B cell (primary cell): ENCODE results near the gene GULP1. TPM values are rescaled to one million over a fixed set of nuclear protein-coding genes. Genes with fewer than 3 reads are reported as not detected.

Experiments used
- ATAC-seq: fragments of 200-7000 bp; cut with Tn5 transposase; one replicate; pipeline ENCODE4 v1.10.0; 2021; ENCODE audit warnings: low read depth, mild to moderate bottlenecking, moderate number of reproducible peaks, moderate library complexity
- CTCF ChIA-PET: fragments of 350-600 bp; sonication (Branson Sonifier 250); formaldehyde crosslinking; loops from one replicate; lab custom pipeline; 2021; ENCODE audit warnings: antibody characterized with exemption, inconsistent platforms; lab: Charles Lee
- POLR2A ChIA-PET: fragments of 350-600 bp; sonication (Branson Sonifier 250); formaldehyde crosslinking; loops from one replicate; lab custom pipeline; 2021; ENCODE audit warnings: antibody characterized with exemption; lab: Charles Lee
- DNase-seq: peaks from one replicate; pipeline ENCODE4 v3.0.0; 2013
- H2AFZ ChIP-seq: 2 replicates; pipeline ENCODE4 v1.6.1; 2012; ENCODE audit warnings: mild to moderate bottlenecking, low read depth, low read length; ENCODE audit not compliant: insufficient read depth, poor library complexity, severe bottlenecking
- H3K27ac ChIP-seq, 2 donors: 1 replicate in 1 of 2; 2 replicates in 1 of 2; pipeline ENCODE4 v1.5.1; 2012 to 2013; ENCODE audit warnings: low read length in 2 of 2, mild to moderate bottlenecking in 2 of 2, moderate library complexity in 1 of 2
- H3K27me3 ChIP-seq, 4 experiments: fragments of 200-600 bp in 1 of 4; sonication (generic) in 1 of 4; replicated peaks in 1 of 4; 1 replicate in 2 of 4; 2 replicates in 2 of 4; pipeline versions ENCODE4 v1.6.1 to v1.7.0; 2013 to 2016; ENCODE audit warnings: low read length in 3 of 4, mild to moderate bottlenecking in 2 of 4, mixed read lengths in 1 of 4, moderate library complexity in 1 of 4; ENCODE audit not compliant: insufficient read depth in 4 of 4, control insufficient read depth in 3 of 4; ENCODE audit errors: control extremely low read depth in 1 of 4
- H3K36me3 ChIP-seq, 2 experiments: replicated peaks in 1 of 2; 1 replicate in 1 of 2; 2 replicates in 1 of 2; pipeline versions ENCODE4 v1.6.1 to v1.7.1; 2013; ENCODE audit warnings: low read length in 1 of 2; ENCODE audit not compliant: insufficient read depth in 2 of 2, control insufficient read depth in 1 of 2; ENCODE audit errors: control extremely low read depth in 1 of 2, extremely low read depth in 1 of 2
- H3K4me1 ChIP-seq, 2 donors: fragments of 200-600 bp in 1 of 2; sonication (generic) in 1 of 2; 1 replicate in 1 of 2; 2 replicates in 1 of 2; pipeline versions ENCODE4 v1.5.1 to v1.6.1; 2013 to 2017; ENCODE audit warnings: low read length in 2 of 2; ENCODE audit not compliant: control insufficient read depth in 2 of 2, insufficient read depth in 2 of 2
- H3K4me2 ChIP-seq: replicated peaks from 2 replicates; pipeline ENCODE3; 2012; ENCODE audit warnings: mild to moderate bottlenecking, low read depth, low read length; ENCODE audit not compliant: poor library complexity, severe bottlenecking
- H3K4me3 ChIP-seq, 5 experiments: fragments of 200-600 bp in 1 of 5; sonication (generic) in 1 of 5; 1 replicate in 3 of 5; 2 replicates in 2 of 5; pipeline versions ENCODE4 v1.5.1 to v1.7.0; 2011 to 2016; ENCODE audit warnings: low read length in 4 of 5, mild to moderate bottlenecking in 4 of 5, low read depth in 2 of 5, control low read depth in 1 of 5, moderate library complexity in 1 of 5; ENCODE audit not compliant: insufficient read depth in 1 of 5; ENCODE audit errors: control extremely low read depth in 1 of 5, extremely low read depth in 1 of 5
- H3K79me2 ChIP-seq: fragments of 200-600 bp; sonication (generic); one replicate; pipeline ENCODE4 v1.6.0; 2016; ENCODE audit warnings: low read length; ENCODE audit not compliant: control insufficient read depth, insufficient read depth
- H3K9ac ChIP-seq: fragments of 200-600 bp; sonication (generic); 2 replicates; pipeline ENCODE4 v1.6.1; 2017; ENCODE audit warnings: mild to moderate bottlenecking, low read length, moderate library complexity
- H3K9me3 ChIP-seq, 3 donors: one replicate each; pipeline versions ENCODE4 v1.6.1 to v1.7.1; 2013; ENCODE audit warnings: low read length in 2 of 3; ENCODE audit not compliant: control insufficient read depth in 2 of 3, insufficient read depth in 1 of 3; ENCODE audit errors: control extremely low read depth in 1 of 3
- H4K20me1 ChIP-seq: 2 replicates; pipeline ENCODE4 v1.6.0; 2012; ENCODE audit warnings: mild to moderate bottlenecking, low read length; ENCODE audit not compliant: insufficient read depth, control insufficient read depth, poor library complexity, severe bottlenecking
- H3K27ac Mint-ChIP-seq: one replicate; pipeline ENCODE4 v1.8.0; 2021; ENCODE audit warnings: mixed read lengths
- H3K27me3 Mint-ChIP-seq: one replicate; pipeline ENCODE4 v1.8.0; 2021; ENCODE audit warnings: mixed read lengths
- H3K4me1 Mint-ChIP-seq: one replicate; pipeline ENCODE4 v1.8.0; 2021; ENCODE audit warnings: mixed read lengths
- H3K4me3 Mint-ChIP-seq: one replicate; pipeline ENCODE4 v1.8.0; 2021; ENCODE audit warnings: mixed read lengths
- H3K9me3 Mint-ChIP-seq: one replicate; pipeline ENCODE4 v1.8.0; 2022; ENCODE audit warnings: mixed read lengths; ENCODE audit not compliant: insufficient read depth
- CTCF ChIP-seq: fragments of 200-600 bp; IDR thresholded peaks from one replicate; pipeline ENCODE4 v1.8.0; 2022; ENCODE audit warnings: antibody characterized with exemption, mild to moderate bottlenecking
- EZH2 ChIP-seq: IDR thresholded peaks from 2 replicates; pipeline ENCODE4 v1.6.1; 2012; ENCODE audit warnings: borderline replicate concordance, low read depth, mild to moderate bottlenecking, moderate library complexity, low read length; ENCODE audit not compliant: insufficient read depth, poor library complexity, severe bottlenecking
- WGBS: methylation state at CpG from one replicate; pipeline ENCODE4 v1.1.5; 2013; ENCODE audit warnings: missing lambda C conversion rate; ENCODE audit not compliant: insufficient coverage; 5-methylcytosine and 5-hydroxymethylcytosine counted together
- intact Hi-C: fragments of 100-400 bp; cut with micrococcal nuclease; formaldehyde crosslinking; loops from one replicate; pipeline ENCODE4 v1.10.0; 2022
- polyA plus RNA-seq: library from polyadenylated mRNA; depleted of rRNA; stranded (reverse); fragments of >200 nt; gene quantifications from 2 replicates; pipeline ENCODE4 v1.2.3, GENCODE V29; 2012
- total RNA-seq, 2 donors: library from RNA; stranded (reverse); fragments of 120-200 nt in 1 of 2; gene quantifications; 1 replicate in 1 of 2; 2 replicates in 1 of 2; pipeline versions ENCODE4 v1.2.3 to v1.2.4, GENCODE V29; 2013 to 2022

The GULP1 gene
- total and polyA plus RNA-seq, 2 donors (not counting 1 experiment from before 2014, with no cell fraction given) = not detected

GRCh38 chr2:188394931-188395472, 103.3 kb downstream of the GULP1 start:
- H3K4me3 Mint-ChIP-seq = no peak overlapping the region
- H3K9ac ChIP-seq = no peak overlapping the region
- no peaks in the 10 kb centered on the region for H3K36me3 ChIP-seq
- H3K79me2 ChIP-seq = no peaks in the 10 kb centered on the region
- H3K27me3 ChIP-seq = no peaks in the 10 kb centered on the region
- intact Hi-C loops = no loop called here
- H3K4me1 ChIP-seq = no peaks in the 10 kb centered on the region
- CTCF ChIA-PET = no interaction called here
- H2AFZ ChIP-seq = no peak overlapping the region
- DNase-seq = no peak
- H3K27ac Mint-ChIP-seq = no peak overlapping the region
- no peak for ATAC-seq
- no peak overlapping the region for H3K4me3 ChIP-seq
- H3K4me1 Mint-ChIP-seq = no peaks in the 10 kb centered on the region
- H3K27ac ChIP-seq = no peak overlapping the region
- TF ChIP-seq EZH2 = no peak
- no peaks in the 10 kb centered on the region for H4K20me1 ChIP-seq
- H3K9me3 ChIP-seq = peaks cover 0 to 9% (median 0%) of the 10 kb centered on the region in 3 donors
- POLR2A ChIA-PET = no interaction called here
- H3K27me3 Mint-ChIP-seq = no peaks in the 10 kb centered on the region
- H3K9me3 Mint-ChIP-seq = no peaks in the 10 kb centered on the region
- 96% methylated on average over 4 of the region's 4 CpGs for WGBS
- H3K4me2 ChIP-seq = no peak overlapping the region

GRCh38 chr2:188395903-188396689, 104.4 kb downstream of the GULP1 start:
- DNase-seq = no peak
- H3K4me3 Mint-ChIP-seq = no peak overlapping the region
- ATAC-seq = no peak
- Histone ChIP-seq H3K9me3 (peaks cover 0 to 9% (median 0%) of the 10 kb centered on the region in 3 donors), H3K9ac (no peak overlapping the region), H3K27me3 (no peaks in the 10 kb centered on the region), H4K20me1 (no peaks in the 10 kb centered on the region), H3K79me2 (no peaks in the 10 kb centered on the region), H3K4me2 (no peak overlapping the region), H3K4me1 (no peaks in the 10 kb centered on the region), H3K27ac (no peak overlapping the region), H3K4me3 (no peak overlapping the region), H3K36me3 (no peaks in the 10 kb centered on the region), H2AFZ (no peak overlapping the region)
- no peak overlapping the region for H3K27ac Mint-ChIP-seq
- no peaks in the 10 kb centered on the region for H3K27me3 Mint-ChIP-seq
- no peaks in the 10 kb centered on the region for H3K9me3 Mint-ChIP-seq
- intact Hi-C loops = no loop called here
- POLR2A ChIA-PET = no interaction called here
- no peaks in the 10 kb centered on the region for H3K4me1 Mint-ChIP-seq
- TF ChIP-seq CTCF = no peak
- no peak for TF ChIP-seq EZH2
- CTCF ChIA-PET = no interaction called here
- WGBS = 91% methylated on average over 9 of the region's 10 CpGs
